GM19452 (cell line): ENCODE measurements around the gene ZBTB44.
A peak's percentile ranks its signal among the peaks of the same experiment; 100 is the strongest.

Experiments
- ATAC-seq: cut with Tn5 transposase; IDR thresholded peaks from one replicate; pipeline ENCODE4 v1.9.1; 2021; ENCODE audit not compliant: unreplicated experiment

Gene ZBTB44

GRCh38 chr11:130216591-130217132 is 98.1 kb downstream of the ZBTB44 start:
- no peak for ATAC-seq

- ATAC-seq = no peak
These were observed 98.5 kb downstream of the ZBTB44 start for GRCh38 chr11:130216221-130216550.

- no peak for ATAC-seq
These were observed 99.0 kb downstream of the ZBTB44 start for GRCh38 chr11:130215531-130216220.

GRCh38 chr11:130214861-130215530 is 99.7 kb downstream of the ZBTB44 start:
- ATAC-seq = no peak

DNA sequence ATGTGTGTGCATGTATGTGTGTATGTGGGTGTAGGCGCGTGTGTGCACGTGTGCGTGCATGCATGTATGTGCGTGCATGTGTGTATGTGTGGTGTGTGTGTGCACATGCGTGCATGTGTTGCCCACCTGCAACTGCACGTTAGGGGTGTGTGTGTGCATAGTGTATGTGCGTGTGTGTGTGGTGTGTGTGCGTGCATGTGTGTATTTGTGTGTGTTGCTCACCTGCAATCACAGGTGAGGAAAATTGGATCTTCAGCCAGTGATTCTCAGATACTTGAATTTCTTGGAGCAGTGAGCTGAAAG is 100.8 kb downstream of the ZBTB44 start:
- no peak for ATAC-seq

DNA sequence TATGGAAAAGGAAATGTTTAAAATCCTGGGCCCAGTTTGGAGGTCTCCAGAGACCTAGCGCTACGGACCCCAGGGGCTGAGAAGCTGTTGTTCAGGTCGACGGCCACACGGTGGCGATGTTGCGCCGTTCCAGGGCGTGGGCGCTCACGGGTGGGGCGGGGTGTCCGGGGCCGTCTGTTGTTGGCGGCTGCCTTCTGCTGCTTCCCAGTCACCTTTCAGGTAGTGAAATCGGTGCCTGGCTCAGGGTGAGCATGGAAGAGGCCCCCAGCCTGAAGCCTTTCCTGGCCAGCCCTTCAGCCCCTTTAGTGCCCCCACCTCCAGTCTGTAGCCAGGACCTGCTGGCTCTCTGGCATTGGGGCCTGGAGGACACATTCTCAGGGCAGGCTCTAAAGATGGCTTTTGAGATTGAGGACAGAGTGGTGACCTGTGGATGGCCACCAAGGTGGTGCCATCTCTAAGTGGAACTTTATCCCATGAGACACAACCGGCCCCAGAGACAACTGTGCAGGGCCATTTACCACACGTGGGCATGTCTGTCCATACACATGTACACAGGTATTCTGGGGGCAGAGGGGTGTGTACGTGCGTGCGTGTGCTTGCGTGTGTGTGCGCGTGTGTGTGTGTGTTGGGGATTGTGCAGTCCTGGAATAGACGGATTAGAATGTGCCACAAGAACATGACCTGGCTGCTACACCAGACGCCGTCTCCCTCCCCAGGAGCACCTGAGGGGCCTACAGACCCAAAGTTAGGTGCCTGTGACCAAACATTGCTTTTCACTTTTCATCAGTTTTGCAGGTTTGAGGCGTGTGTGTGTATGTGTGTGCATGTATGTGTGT is 101.4 kb downstream of the ZBTB44 start:
- peak; percentile 89 for ATAC-seq

DNA sequence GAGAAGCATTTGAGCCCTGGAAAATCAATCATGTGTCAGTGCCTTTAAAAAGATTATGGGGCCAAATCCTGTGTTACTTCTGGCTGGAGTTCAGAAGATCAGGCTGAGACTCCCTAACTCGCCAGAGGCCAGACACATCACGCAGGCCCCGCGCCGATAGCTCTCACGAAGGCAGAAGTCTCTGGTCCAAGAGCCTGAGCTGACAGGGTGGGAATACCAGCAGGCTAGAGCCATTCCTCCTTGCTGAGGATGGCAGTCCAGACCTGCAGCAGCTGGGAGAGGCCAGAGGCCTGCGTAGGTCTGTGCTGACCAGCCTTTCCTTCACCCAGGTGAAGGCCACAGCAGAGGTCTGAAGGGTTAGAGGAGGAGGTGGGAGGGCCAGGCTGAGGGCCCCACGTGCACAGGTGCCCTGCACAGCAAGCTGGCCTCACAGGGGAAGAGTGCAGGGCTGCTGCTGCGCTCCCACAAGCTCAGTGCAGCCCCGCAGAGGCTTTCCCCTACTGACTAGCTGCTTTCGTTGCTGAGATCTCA is 102.2 kb downstream of the ZBTB44 start:
- ATAC-seq = peak; percentile 13

GRCh38 chr11:130211781-130212401 is 102.8 kb downstream of the ZBTB44 start:
- ATAC-seq = no peak

DNA sequence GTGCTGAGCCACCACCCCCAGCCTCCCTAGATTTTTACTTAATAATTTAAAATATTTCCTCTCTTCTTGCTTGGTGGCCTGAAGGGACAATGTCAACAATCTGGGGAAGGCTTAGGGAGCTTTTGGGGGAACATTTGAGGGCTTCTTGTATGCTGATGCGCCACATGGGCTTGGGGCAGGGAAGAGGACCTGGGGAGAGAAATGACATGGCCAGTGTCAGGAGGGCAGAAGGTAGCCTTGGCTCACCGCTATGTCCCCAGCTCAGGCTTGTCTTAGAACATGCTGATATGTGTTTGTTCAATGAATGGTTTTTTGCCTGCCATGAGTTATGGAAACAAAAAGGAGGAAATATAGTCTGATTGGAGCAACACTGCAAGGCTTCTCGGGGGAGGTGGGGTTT is 103.6 kb downstream of the ZBTB44 start:
- no peak for ATAC-seq

- no peak for ATAC-seq
These were observed 104.5 kb downstream of the ZBTB44 start for GRCh38 chr11:130209954-130210854.

DNA sequence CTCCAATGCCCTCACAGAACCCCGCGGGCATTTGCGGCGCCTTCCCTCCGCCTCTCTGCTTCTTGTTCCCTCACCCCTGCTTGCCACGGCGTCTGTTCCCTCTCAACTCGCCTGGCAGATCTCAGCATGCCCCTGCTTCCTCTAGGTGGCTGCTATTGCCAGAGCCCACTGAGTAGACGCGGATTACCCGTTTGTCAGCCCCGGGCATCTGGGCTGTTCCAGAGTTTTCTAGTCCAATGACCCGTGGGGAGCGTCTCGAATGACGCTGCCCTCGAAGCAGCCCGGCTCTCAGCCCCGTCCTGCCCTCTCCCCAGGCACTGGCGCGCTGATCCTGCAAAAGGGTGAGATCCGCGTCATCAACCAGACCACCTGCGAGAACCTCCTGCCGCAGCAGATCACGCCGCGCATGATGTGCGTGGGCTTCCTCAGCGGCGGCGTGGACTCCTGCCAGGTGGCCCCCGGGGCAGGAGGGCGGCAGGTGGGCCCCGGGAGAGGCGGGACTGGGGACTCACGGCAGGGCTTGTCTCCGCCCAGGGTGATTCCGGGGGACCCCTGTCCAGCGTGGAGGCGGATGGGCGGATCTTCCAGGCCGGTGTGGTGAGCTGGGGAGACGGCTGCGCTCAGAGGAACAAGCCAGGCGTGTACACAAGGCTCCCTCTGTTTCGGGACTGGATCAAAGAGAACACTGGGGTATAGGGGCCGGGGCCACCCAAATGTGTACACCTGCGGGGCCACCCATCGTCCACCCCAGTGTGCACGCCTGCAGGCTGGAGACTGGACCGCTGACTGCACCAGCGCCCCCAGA is 105.4 kb downstream of the ZBTB44 start:
- ATAC-seq = no peak

DNA sequence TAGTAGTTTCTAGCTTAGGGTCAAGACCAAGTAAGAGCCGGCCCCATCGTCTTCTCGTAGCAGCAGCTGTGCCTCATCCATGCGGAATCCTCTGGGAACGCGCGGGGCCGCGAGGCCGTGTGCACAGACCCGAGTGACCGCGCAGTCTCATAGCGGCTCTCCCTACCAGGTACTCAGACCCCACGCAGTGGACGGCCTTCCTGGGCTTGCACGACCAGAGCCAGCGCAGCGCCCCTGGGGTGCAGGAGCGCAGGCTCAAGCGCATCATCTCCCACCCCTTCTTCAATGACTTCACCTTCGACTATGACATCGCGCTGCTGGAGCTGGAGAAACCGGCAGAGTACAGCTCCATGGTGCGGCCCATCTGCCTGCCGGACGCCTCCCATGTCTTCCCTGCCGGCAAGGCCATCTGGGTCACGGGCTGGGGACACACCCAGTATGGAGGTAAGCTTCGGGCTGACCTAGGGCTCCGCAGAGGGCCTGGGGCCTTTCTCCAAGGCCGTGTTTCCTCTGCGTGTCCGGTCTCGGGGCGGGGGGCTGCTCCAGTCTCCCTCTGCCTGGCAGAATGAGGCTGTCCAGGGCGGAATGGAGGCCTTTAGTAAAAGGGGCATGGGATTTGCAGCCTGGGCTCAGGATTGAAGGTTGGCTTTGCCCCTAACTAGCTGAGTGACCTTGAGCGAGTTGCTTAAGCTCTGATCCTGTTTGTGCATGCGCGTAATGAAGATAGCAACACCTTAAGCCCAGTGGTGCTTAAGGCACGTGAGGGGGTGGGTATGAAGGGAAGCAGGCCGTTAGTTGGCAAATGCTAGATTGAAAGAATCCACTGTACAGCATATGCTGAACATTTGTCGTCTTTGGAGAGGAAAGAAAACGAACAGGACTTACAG is 106.2 kb downstream of the ZBTB44 start:
- no peak for ATAC-seq

DNA sequence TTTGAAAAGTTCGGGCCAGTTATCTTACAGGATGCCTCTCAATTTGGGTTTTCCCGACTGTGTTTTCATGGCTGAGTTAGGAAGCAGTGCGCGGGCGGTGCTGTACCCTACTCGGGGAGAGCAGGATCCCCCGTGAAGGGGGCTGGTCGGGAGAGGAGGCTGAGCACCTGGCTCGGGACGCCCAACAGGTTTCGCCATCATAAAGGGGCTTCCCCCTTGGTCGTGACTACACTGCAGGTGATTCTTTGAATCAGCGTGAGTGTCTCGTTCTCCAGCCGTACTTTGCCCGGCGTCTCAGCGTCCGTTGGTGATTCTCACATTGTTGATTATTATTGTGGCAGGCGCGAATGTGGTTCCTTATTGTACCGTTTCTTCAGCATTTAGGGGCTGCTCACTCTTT is 108.6 kb downstream of the ZBTB44 start:
- ATAC-seq = no peak

- ATAC-seq = no peak
These were observed 110.0 kb downstream of the ZBTB44 start for GRCh38 chr11:130204703-130205095.

DNA sequence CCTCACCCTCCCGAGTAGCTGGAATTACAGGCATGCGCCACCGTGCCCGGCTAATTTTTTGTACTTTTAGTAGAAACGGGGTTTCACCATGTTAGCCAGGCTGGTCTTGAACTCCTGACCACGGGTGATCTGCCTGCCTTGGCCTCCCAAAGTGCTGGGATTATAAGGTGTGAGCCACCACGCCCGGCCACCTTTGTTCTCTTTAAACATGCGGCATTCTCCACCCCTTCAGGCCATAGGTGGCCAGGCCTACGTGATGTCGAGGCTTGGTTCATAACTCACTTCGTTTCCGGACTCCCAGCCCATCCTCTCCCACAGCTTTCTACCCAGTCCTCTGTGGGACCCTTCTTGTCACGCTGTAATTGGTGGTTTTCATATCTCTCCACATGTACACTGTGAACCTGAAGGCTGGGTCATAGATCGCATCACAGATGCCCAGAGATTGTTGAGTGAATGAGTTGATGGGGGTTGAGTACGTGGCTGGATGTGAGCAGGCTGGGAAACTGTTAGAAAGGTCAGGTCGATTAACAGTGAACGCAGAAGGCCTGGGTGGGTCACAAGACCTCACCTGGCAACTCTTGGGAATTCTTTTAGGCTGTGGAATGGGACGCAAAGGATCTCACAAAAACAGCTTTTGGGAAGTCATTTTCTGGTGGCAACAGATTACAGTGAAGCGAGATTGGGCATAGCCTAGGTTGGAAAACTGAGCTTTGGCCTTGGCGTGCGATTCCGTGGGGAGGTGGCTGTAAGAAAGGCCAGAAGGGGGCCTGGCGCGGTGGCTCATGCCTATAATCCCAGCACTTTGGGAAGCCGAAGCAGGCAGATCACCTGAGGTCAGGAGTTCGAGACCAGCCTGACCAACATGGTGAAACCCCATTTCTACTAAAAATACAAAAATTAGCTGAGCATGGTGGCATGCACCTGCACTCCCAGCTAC is 110.7 kb downstream of the ZBTB44 start:
- ATAC-seq = no peak

DNA sequence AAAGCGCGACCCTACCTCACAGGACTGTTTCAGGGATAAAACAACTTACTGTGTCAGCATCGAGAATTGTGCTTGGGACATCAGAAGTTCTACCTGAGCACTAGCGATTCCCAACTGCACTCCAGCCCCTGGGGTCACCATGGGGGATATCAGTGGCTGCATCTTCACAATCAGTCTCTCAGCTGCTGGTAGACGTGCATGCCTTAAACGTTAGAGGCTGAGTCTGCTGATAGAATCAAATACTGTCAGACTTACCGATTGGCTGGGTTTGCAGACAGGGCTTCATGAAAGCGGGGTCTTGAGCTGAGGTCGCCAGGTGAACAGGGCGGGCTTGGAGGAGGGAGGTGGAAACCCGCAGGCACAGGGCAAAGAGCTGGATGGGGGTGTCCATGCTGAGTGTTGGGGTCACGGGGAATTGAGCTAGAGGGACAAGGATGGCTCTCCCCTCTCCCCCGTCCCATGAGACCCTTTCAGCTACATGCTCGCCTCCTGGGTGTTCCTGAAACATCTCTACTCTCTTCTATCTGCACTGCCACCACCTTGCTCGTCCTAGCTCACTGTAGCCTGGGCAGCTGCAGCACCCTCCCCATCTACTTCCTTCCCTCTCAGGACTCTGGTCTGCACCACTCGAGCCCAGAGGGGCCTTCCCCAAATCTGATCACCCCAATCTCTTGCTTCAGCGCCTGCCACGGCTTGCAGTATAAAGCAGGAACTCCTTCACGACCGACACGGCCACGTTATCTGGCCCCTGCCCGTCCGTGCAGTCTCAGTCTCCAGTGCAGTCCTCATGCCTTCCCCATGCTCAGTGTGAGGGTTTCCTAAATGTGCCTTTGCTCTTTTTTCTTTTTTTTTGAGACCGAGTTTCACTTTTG is 111.7 kb downstream of the ZBTB44 start:
- ATAC-seq = no peak
